Measurements from ENCODE around the gene NPM1.
"Not testable (repeated sequence)": the region's sequence is repeated elsewhere in the genome, so short reads cannot be mapped to it uniquely, and the experiment has no call there.

NPM1 gene

GRCh38 chr5:171386006-171386671, 1.5 kb upstream of the NPM1 start:
- DNase-seq (ENCODE audit: low read depth in 2 of 2) = no peak

DNA sequence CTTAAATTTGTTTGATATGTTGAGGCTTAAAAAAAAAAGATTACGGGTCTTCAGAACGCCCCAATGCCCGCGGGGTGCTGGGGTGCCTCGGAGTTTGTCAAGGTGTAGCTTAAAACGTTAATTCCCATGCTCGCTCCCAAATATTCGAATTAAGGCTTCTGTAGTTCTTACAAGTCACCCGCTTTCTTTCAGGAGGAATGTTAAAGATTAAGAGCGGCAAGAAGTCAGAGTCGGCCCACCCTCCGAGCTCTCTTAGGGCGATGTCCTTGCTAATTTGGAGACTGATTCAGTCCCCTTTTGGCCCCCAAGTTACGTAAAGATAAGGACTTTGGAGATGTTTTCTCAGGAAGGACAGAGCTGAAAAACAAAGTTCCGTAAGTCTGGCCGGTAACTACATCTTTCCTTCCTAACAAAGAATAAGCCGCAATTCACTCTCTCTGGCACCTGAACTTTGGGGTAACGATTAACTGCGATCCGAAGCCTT, 746 bp upstream of the NPM1 start:
- no peak for DNase-seq (ENCODE audit: low read depth in 2 of 2)

DNA sequence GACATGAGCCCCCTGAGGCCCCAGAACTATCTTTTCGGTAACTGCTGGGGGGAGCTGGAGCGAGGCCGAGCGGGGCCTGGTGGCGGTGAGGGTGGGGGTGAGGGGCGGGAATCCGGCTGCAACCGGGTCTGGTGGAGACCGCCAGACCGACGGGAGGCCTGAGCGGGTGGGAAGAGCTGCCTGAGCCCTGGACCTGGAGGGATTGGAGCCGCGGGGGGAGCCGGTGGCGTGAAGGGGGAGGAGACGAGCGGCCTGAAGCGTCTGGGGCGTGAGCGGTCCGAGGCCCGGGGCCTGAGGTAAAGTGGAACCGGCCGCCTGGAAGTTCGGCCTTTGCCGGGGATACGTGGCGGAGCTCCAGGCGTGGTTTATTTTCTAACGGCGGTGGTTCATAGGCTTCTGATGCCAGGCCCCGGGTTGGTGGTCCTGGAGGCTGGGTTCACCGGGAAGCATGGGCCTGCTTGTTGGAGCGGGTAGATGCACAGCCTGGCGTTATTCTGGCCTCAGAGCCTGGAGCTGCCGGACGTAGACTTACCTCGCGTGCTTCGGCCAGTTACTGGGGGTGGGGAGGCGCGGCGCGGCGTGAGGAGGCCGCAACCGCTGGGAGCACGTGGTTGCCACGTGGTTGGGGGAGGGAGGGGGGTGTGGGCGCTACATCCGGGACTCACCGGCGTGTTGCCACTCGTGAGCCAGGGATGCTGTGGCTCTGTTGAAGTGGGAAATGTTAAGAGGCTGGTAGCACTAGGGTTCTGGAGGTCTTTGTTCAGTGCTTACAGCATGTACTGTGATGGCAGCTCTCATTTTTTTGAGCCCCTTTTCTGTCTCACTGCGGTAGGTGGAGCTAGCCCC, 544 bp downstream of the NPM1 start:
- DNase-seq (ENCODE audit: low read depth in 2 of 2) = peak; percentile 58 to 68

- no peak for DNase-seq (ENCODE audit: low read depth in 2 of 2)
These were observed 1.1 kb downstream of the NPM1 start for GRCh38 chr5:171388816-171389168.

GRCh38 chr5:171390883-171391677, 3.4 kb downstream of the NPM1 start:
- DNase-seq (ENCODE audit: low read depth in 2 of 2) = no peak

DNA sequence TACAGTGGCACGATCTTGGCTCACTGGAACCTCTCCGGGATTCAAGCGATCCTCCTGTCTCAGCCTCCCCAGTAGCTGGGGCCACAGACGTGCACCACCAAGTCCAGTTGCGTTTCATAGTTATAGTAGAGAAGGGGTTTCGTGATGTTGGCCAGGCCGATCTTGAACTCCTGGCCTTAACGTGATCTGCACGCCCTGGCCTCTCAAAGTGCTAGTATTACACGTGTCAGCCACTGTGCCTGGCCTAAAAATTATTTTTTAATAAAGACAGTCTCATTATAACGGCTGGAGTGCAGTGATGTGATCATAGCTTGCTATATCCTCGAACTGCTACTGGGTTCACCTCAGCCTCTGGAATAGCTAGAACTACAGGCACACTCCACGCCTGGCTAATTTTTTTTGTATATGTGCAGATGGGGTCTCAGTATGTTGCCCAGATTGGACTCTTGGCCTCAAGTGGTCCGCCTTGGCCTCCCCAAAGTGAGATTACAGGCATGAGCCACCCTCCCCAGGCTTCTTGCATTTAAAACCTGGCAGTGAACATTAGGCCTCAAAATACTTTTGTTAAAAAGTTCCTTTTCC, 4.4 kb downstream of the NPM1 start:
- DNase-seq (ENCODE audit: low read depth in 2 of 2) = no peak

GRCh38 chr5:171392585-171393159, 5.0 kb downstream of the NPM1 start:
- no peak for DNase-seq (ENCODE audit: low read depth in 2 of 2)

- no peak for DNase-seq (ENCODE audit: low read depth in 2 of 2)
These were observed 7.4 kb downstream of the NPM1 start for GRCh38 chr5:171395042-171395441.

- not testable (repeated sequence) for DNase-seq (ENCODE audit: low read depth in 2 of 2)
These were observed 8.9 kb downstream of the NPM1 start for GRCh38 chr5:171396583-171396982.

- DNase-seq (ENCODE audit: low read depth in 2 of 2) = no peak
These were observed 9.5 kb downstream of the NPM1 start for GRCh38 chr5:171397190-171397589.

GRCh38 chr5:171397599-171397998, 9.9 kb downstream of the NPM1 start:
- no peak for DNase-seq (ENCODE audit: low read depth in 2 of 2)

DNA sequence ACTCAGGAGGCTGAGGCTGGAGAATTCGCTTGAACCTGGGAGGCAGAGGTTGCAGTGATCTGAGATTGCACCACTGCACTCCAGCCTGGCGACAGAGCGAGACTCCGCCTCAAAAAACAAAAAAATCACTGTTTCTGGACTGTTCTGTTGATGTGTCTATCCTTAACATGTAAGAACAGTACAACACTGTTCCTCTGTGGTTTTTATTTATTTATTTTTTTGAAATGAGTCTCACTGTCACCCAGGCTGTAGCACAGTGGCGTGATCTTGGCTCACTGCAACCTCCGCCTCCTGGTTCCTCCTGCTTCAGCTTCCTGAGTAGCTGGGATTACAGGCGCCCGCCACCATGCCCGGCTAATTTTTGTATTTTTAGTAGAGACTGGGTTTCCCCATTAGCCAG, 11.0 kb downstream of the NPM1 start:
- not testable (repeated sequence) for DNase-seq (ENCODE audit: low read depth in 2 of 2)

GRCh38 chr5:171400169-171400568, 12.5 kb downstream of the NPM1 start:
- DNase-seq (ENCODE audit: low read depth in 2 of 2) = no peak

DNA sequence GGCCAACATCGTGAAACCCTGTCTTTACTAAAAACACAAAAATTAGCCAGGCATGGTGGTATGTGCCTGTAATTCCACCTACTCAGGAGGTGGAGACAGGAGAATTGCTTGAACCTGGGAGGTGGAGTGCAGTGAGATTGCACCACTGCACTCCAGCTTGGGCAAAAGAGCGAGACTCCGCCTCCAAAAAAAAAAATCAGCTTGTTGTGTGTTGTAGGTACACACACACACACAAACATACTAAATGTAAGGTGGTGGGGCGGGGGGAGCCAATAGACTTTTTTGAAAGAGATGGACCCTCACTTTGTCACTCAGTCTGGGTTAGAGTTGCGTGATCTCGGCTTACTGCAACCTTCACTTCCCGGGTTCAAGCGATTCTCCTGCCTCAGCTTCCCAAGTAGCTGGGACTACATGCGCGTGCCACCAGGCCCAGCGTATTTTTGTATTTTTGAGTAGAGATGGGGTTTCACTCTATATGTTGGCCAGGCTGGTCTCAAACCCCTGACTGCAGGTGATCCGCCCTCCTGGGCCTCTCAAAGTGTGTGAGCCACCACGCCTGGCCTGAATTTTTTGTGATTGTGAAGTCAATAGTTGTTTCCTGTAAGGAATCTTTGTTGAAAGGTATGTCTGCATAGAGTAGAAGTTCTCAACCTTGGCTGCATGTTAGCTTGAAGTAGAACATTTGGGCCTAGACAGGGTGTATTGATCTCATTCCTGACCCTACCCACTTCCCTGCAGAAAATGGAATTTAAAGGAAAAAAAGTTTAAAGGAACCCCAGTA, 13.7 kb downstream of the NPM1 start:
- no peak for DNase-seq (ENCODE audit: low read depth in 2 of 2)

- DNase-seq (ENCODE audit: low read depth in 2 of 2) = not testable (repeated sequence)
These were observed 15.1 kb downstream of the NPM1 start for GRCh38 chr5:171402751-171403150.

- DNase-seq (ENCODE audit: low read depth in 2 of 2) = no peak
These were observed 18.0 kb downstream of the NPM1 start for GRCh38 chr5:171405615-171406014.

DNA sequence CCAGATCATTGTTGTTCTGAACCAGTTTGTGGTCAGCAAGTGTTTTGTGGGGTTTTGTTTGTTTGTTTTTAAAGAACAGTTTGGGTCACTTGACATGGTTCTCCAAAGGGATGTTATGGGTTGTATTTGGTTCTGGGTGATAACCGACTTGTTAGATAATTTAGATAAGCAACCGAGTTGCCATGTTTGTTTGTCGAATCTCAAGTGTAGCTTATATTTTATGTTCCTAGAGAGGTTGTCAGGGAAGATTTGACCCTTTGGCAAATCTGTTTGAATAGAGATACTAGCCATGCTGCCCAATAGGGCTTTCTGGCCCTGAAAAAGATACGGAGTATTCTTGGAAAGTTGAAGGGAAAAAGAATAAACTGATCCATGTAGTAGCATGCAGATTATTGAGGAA, 19.6 kb downstream of the NPM1 start:
- DNase-seq (ENCODE audit: low read depth in 2 of 2) = no peak

DNA sequence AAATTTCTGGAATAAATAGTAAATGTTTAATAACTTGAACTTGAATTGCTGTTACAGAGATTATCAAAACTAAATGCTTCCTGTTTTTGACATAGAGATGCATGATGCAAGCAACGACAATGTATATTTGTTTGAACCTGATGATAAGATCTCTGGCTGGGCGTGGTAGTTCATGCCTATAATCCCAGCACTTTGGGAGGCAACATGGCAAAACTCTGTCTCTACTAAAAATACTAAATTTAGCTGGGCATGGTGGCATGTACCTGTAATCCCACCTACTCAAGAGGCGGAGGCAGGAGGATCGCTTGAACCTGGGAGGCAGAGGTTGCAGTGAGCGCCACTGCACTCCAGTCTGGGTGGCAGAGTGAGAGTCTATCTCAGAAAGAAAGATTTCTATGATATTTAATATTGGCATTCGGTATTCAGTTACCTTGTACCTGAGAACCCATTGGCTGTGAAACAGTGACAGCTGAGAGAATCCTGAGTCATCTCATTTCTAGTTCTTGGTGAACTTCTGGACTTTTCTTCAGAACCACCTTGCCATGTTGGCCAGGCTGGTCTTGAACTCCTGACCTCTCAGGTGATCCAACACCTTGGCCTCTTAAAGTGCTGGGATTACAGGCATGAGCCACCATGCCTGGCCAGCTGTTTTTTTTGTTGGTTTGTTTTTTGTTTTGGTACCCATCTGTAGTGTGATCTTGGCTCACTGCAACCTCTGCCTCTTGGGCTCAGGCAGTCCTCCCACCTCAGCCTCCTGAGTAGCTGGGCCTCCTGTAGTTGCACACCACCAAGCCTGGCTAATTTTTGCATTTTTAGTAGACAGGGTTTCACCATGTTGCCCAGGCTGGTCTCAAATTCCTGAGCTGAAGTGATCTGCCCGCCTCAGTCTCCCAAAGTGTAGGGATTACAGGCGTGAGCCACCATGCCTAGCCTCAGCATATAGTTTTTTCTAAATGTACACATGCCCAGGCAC, 21.8 kb downstream of the NPM1 start:
- DNase-seq (ENCODE audit: low read depth in 2 of 2) = no peak

DNA sequence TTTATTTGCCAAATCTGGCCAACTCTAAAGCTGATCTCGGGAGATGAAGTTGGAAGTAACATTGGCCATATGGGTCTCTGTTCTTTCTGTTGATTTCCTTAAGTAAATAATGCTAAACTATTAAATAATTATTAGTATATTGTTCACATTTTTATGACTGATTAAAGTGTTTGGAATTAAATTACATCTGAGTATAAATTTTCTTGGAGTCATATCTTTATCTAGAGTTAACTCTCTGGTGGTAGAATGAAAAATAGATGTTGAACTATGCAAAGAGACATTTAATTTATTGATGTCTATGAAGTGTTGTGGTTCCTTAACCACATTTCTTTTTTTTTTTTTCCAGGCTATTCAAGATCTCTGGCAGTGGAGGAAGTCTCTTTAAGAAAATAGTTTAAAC, 22.5 kb downstream of the NPM1 start:
- DNase-seq (ENCODE audit: low read depth in 2 of 2) = no peak

DNA sequence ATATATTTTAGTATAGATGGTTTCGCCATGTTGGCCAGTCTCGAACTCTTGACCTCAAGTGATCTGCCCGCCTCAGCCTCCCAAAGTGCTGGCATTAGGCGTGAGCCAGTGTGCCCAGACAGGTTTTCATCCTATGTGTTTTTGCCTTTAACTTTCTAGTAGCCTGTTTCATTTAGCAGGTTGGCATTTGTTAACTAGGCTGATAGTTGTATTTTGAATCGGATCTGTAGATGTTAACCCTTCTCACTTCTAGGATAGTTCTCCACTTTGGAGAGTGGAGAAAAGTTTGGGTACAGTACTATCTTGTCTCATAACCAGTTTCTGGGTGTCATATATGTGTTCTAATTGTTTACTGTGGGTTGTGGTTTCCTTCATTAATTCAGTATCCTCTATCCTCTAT, 24.5 kb downstream of the NPM1 start:
- no peak for DNase-seq (ENCODE audit: low read depth in 2 of 2)

All from stimulated activated CD8-positive, alpha-beta memory T cell treated with anti-CD3 and anti-CD28 coated beads, Interleukin-2, amount 100 ng/mL, for 1 hour (primary cell).